Stomach smooth muscle (tissue), 2 donors: ENCODE data around the gene FGD5.

Experiments
- H3K27ac ChIP-seq: one replicate; pipeline ENCODE4 v1.7.0; 2013; ENCODE audit warnings: mild to moderate bottlenecking, low read length, inconsistent platforms
- H3K27me3 ChIP-seq, 2 donors: one replicate each; pipeline ENCODE4 v1.7.0; 2013; ENCODE audit warnings: low read length in 2 of 2; ENCODE audit not compliant: insufficient read depth in 2 of 2, control insufficient read depth in 1 of 2
- H3K36me3 ChIP-seq, 2 donors: one replicate each; pipeline ENCODE4 v1.7.0; 2013; ENCODE audit warnings: low read length in 2 of 2; ENCODE audit not compliant: control insufficient read depth in 2 of 2, insufficient read depth in 2 of 2
- H3K4me1 ChIP-seq: one replicate; pipeline ENCODE4 v1.7.0; 2013; ENCODE audit warnings: low read length; ENCODE audit not compliant: control insufficient read depth, insufficient read depth
- H3K4me3 ChIP-seq, 2 donors: one replicate each; pipeline ENCODE4 v1.7.0; 2013; ENCODE audit warnings: low read length in 2 of 2
- H3K9ac ChIP-seq, 2 donors: one replicate each; pipeline ENCODE4 v1.7.0; 2013; ENCODE audit warnings: low read length in 2 of 2, mild to moderate bottlenecking in 1 of 2
- H3K9me3 ChIP-seq, 2 donors: one replicate each; pipeline ENCODE4 v1.7.0; 2013; ENCODE audit warnings: low read length in 2 of 2; ENCODE audit not compliant: control insufficient read depth in 2 of 2
- donor health status: healthy.
- donor health status: Pancreatic carcinoma.

FGD5 gene

GRCh38 chr3:14911651-14912050 lies 92.9 kb downstream of the FGD5 start:
- H3K9ac ChIP-seq, result no peak overlapping the region
- no peaks in the 10 kb centered on the region for H3K27me3 ChIP-seq
- peaks cover 5% of the 10 kb centered on the region for H3K4me1 ChIP-seq
- no peak overlapping the region for H3K27ac ChIP-seq
- peaks cover 3% of the 10 kb centered on the region in 2 donors for H3K36me3 ChIP-seq
- no peak overlapping the region for H3K4me3 ChIP-seq
- H3K9me3 ChIP-seq, result no peaks in the 10 kb centered on the region

GRCh38 chr3:14913071-14913925 lies 94.5 kb downstream of the FGD5 start:
- Histone ChIP-seq H3K9me3 (no peaks in the 10 kb centered on the region), H3K36me3 (peaks cover 3% of the 10 kb centered on the region in 2 donors), H3K4me1 (peaks cover 5% of the 10 kb centered on the region), H3K9ac (no peak overlapping the region), H3K27ac (no peak overlapping the region), H3K4me3 (no peak overlapping the region), H3K27me3 (no peaks in the 10 kb centered on the region)

- Histone ChIP-seq H3K4me3 (no peak overlapping the region), H3K27ac (no peak overlapping the region), H3K4me1 (peaks cover 5% of the 10 kb centered on the region), H3K9ac (no peak overlapping the region), H3K9me3 (no peaks in the 10 kb centered on the region), H3K36me3 (peaks cover 3 to 4% of the 10 kb centered on the region in 2 donors), H3K27me3 (no peaks in the 10 kb centered on the region)
Measured at GRCh38 chr3:14913926-14914778, 95.4 kb downstream of the FGD5 start.

- Histone ChIP-seq H3K9me3 (no peaks in the 10 kb centered on the region), H3K36me3 (peaks cover 3 to 4% of the 10 kb centered on the region in 2 donors), H3K4me1 (peaks cover 5% of the 10 kb centered on the region), H3K27me3 (no peaks in the 10 kb centered on the region), H3K4me3 (no peak overlapping the region), H3K9ac (no peak overlapping the region), H3K27ac (no peak overlapping the region)
Measured at GRCh38 chr3:14914779-14915117, 96.0 kb downstream of the FGD5 start.

- H3K4me3 ChIP-seq, result no peak overlapping the region
- no peaks in the 10 kb centered on the region for H3K9me3 ChIP-seq
- peaks cover 3 to 4% of the 10 kb centered on the region in 2 donors for H3K36me3 ChIP-seq
- no peak overlapping the region for H3K9ac ChIP-seq
- no peaks in the 10 kb centered on the region for H3K27me3 ChIP-seq
- no peak overlapping the region for H3K27ac ChIP-seq
- H3K4me1 ChIP-seq, result peaks cover 6% of the 10 kb centered on the region
Measured at GRCh38 chr3:14915636-14916222, 97.0 kb downstream of the FGD5 start.

GRCh38 chr3:14918356-14918860 lies 99.6 kb downstream of the FGD5 start:
- no peak overlapping the region for H3K9ac ChIP-seq
- no peak overlapping the region for H3K4me3 ChIP-seq
- peaks cover 12% of the 10 kb centered on the region for H3K4me1 ChIP-seq
- peaks cover 0 to 2% of the 10 kb centered on the region in 2 donors for H3K36me3 ChIP-seq
- no peak overlapping the region for H3K27ac ChIP-seq
- no peaks in the 10 kb centered on the region for H3K27me3 ChIP-seq
- no peaks in the 10 kb centered on the region for H3K9me3 ChIP-seq

- no peak overlapping the region for H3K27ac ChIP-seq
- no peak overlapping the region for H3K4me3 ChIP-seq
- no peaks in the 10 kb centered on the region for H3K9me3 ChIP-seq
Measured at GRCh38 chr3:14920536-14920935, 101.8 kb downstream of the FGD5 start.

GRCh38 chr3:14921034-14921616 lies 102.4 kb downstream of the FGD5 start:
- no peak overlapping the region for H3K4me3 ChIP-seq
- H3K27ac ChIP-seq, result no peak overlapping the region
- H3K27me3 ChIP-seq, result no peaks in the 10 kb centered on the region
- peaks cover 7% of the 10 kb centered on the region for H3K4me1 ChIP-seq
- no peak overlapping the region for H3K9ac ChIP-seq
- H3K9me3 ChIP-seq, result no peaks in the 10 kb centered on the region
- H3K36me3 ChIP-seq, result peaks cover 0 to 2% of the 10 kb centered on the region in 2 donors

More at GRCh38 chr3:14920536-14920935, 101.8 kb downstream of the FGD5 start:
- Histone ChIP-seq H3K9ac (no peak overlapping the region), H3K36me3 (peaks cover 0 to 2% of the 10 kb centered on the region in 2 donors), H3K4me1 (peaks cover 7% of the 10 kb centered on the region), H3K27me3 (no peaks in the 10 kb centered on the region)

GRCh38 chr3:14921811-14922705 lies 103.3 kb downstream of the FGD5 start:
- Histone ChIP-seq H3K9ac (no peak overlapping the region), H3K27ac (no peak overlapping the region), H3K9me3 (no peaks in the 10 kb centered on the region), H3K4me3 (no peak overlapping the region), H3K27me3 (no peaks in the 10 kb centered on the region), H3K4me1 (peaks cover 7% of the 10 kb centered on the region), H3K36me3 (peaks cover 0 to 2% of the 10 kb centered on the region in 2 donors)
